Brain microvascular endothelial cell (primary cell): ENCODE data around the gene TUBB3.

Experiments
- DNase-seq: peaks from one replicate; pipeline ENCODE4 v3.0.0-alpha.2; 2020
- H3K27ac ChIP-seq: fragments of 250-450 bp; sonication (Bioruptor Pico); 2 replicates; pipeline ENCODE4 v1.5.1; 2020; ENCODE audit warnings: mild to moderate bottlenecking, moderate library complexity
- H3K27me3 ChIP-seq: fragments of 250-450 bp; sonication (Bioruptor Pico); replicated peaks from 2 replicates; pipeline ENCODE4 v1.5.1; 2020; ENCODE audit warnings: mild to moderate bottlenecking
- H3K36me3 ChIP-seq: fragments of 250-450 bp; sonication (Bioruptor Pico); replicated peaks from 2 replicates; pipeline ENCODE4 v1.5.1; 2020; ENCODE audit warnings: mild to moderate bottlenecking
- H3K4me3 ChIP-seq: 2 replicates; pipeline ENCODE4 v1.5.1; 2011; ENCODE audit warnings: low read depth, mild to moderate bottlenecking, control low read depth, low read length, moderate library complexity
- in situ Hi-C: cut with HindIII; loops from 2 replicates; pipeline ENCODE4 v1.10.0; 2017; ENCODE audit warnings: low sequenced_read_pairs, low pct_ligation_motif_present
- TF ChIP-seq, protein P1 (sequence below): IDR thresholded peaks from 2 replicates; pipeline ENCODE4 v1.5.1; 2011; ENCODE audit warnings: low read depth, mild to moderate bottlenecking, moderate library complexity, low read length, control low read depth, inconsistent platforms; ENCODE audit errors: missing control alignments

Gene TUBB3

DNA sequence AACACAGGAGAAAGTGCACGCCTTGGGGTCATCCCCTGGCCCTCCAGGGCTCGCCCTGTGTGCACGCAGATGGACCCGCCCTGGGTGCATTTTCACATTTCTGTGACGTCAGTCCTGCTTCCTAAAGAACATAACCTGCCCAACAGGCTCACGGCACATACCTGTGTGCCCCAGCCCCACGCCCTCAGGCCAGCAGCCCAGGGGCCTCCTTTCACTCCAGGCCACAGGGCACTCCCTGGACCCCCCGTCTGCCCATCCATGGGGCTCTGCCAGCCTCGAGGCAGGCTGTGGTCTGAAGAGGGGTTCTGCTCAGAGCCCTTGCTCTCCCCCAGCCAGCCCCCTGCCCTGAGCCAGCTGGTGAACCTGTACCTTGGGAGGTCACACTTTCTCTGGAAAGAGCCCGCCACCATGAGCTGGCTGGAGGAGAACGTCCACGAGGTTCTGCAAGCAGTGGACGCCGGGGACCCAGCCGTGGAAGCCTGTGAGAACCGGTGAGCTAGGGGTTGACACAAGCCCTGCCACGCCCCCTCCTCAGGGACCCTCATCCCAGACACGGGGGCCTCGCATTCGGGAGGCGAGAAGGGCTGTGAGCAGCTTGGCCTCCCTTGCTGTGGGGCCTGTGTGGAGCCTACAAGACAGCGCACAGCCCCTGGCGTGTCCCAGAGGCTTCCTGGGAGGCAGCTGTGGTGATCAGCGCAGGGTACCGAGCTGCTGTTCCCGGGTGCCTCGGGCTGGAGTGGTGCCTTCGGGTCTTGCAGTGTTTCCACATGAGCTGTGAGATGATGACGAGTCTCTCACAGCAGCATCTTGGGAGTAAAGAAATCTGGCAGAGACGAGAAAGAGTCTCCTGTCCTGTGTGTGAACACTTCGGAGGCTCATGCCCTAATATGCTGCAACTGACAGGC is 18.3 kb upstream of the TUBB3 start:
- TF ChIP-seq, protein P1, sequence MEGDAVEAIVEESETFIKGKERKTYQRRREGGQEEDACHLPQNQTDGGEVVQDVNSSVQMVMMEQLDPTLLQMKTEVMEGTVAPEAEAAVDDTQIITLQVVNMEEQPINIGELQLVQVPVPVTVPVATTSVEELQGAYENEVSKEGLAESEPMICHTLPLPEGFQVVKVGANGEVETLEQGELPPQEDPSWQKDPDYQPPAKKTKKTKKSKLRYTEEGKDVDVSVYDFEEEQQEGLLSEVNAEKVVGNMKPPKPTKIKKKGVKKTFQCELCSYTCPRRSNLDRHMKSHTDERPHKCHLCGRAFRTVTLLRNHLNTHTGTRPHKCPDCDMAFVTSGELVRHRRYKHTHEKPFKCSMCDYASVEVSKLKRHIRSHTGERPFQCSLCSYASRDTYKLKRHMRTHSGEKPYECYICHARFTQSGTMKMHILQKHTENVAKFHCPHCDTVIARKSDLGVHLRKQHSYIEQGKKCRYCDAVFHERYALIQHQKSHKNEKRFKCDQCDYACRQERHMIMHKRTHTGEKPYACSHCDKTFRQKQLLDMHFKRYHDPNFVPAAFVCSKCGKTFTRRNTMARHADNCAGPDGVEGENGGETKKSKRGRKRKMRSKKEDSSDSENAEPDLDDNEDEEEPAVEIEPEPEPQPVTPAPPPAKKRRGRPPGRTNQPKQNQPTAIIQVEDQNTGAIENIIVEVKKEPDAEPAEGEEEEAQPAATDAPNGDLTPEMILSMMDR, result no peak
- H3K36me3 ChIP-seq, result peaks cover 65% of the 10 kb centered on the region
- H3K27ac ChIP-seq, result no peak overlapping the region
- DNase-seq, result no peak
- H3K27me3 ChIP-seq, result no peaks in the 10 kb centered on the region
- in situ Hi-C loops, result no loop called here
- no peak overlapping the region for H3K4me3 ChIP-seq

DNA sequence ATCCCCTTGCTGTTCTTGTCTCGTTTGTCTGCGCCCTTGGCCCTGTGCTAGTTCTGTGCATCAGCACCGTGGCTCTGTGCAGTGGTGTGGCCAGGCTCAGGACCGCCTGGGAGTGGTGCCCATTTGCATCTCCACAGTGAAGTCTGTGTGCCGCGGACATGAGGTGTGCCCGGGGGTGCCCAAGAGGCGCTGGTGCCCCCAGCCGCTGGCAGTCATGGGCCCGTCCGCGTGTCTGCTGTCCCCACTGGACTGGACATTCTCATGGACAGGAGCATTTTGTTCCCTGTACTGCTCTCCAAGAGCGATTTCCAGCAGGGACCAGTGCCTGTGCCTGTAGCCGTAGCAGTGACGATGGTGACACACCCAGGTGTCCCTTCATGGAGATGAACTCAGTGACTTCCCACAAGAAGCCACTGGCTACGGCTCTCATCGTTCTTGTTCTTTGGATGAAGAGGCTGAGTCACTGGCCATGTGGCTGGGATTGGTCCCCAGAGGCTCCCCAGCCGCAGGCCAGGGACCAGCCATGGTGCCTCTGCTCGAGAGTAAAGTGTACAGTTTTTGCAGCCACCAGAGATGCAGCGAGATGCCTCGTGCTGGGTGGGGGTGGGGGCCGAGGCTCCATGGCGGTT is 17.5 kb upstream of the TUBB3 start:
- no peak overlapping the region for H3K27ac ChIP-seq
- no peak overlapping the region for H3K4me3 ChIP-seq
- no peaks in the 10 kb centered on the region for H3K27me3 ChIP-seq
- H3K36me3 ChIP-seq, result peaks cover 68% of the 10 kb centered on the region
- no peak for DNase-seq
- in situ Hi-C loops, result no loop called here
- TF ChIP-seq, protein P1, result no peak

DNA sequence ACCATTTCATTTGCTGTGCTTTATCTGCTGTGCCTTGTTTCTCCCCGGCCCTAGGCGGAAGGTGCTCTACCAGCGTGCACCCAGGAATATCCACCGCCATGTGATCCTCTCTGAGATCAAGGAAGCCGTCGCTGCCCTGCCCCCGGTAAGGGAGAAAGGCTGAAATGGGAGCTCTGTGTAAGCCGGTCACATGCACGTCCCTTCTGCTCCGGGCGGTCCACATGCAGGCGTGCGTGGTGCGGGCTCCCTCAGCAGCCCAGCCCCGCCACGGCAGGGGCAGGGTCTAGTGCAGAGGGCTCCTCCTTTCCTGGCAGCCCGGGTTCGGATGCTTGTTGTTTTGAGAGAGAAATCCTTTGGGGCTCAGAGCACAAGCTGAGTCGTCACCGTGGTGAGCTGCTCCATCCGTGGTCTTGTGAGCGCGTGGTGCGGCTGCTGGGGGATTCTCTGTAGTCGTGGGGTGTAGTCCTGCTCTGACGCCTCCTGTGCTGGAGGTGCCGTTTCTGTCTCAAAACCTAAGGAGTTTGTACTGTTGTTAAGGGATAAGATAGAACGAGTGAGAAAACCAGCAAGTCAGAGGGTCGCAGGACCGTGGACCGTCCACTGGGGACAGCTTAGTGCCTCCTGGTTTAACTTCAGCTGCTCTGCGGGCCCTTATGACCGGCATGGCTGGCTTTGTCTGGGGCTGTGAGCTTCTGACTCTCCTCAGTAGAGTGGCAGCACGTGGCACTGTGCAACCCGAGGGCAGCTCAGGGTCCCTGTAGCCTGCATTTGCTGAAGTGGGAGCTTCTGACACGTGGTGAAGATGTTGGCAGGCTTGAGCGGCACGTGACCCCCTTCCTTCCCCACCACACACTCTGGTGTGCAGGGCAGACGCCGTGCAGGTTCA is 16.8 kb upstream of the TUBB3 start:
- H3K27ac ChIP-seq, result no peak overlapping the region
- in situ Hi-C loops, result no loop called here
- no peak for DNase-seq
- TF ChIP-seq, protein P1, result no peak
- H3K4me3 ChIP-seq, result no peak overlapping the region
- peaks cover 70% of the 10 kb centered on the region for H3K36me3 ChIP-seq
- no peaks in the 10 kb centered on the region for H3K27me3 ChIP-seq

GRCh38 chr16:89907055-89907814 is 15.9 kb upstream of the TUBB3 start:
- TF ChIP-seq, protein P1, result no peak
- Histone ChIP-seq H3K27ac (no peak overlapping the region), H3K27me3 (no peaks in the 10 kb centered on the region), H3K36me3 (peaks cover 77% of the 10 kb centered on the region), H3K4me3 (no peak overlapping the region)
- in situ Hi-C loops, result no loop called here
- DNase-seq, result no peak

DNA sequence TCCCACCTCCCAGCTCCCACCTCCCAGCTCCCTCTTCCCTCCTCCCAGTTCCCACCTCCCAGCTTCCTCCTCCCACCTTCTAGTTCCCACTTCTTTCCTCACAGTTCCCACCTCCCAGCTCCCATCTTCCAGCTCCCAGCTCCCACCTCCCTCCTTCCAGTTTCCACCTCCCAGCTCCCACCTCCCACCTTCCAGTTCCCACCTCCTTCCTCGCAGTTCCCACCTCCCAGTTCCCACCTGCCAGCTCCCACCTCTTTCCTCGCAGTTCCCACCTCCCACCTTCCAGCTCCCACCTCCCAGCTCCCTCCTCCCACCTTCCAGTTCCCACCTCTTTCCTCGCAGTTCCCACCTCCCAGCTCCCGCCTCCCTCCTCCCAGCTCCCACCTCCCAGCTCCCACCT is 14.9 kb upstream of the TUBB3 start:
- Histone ChIP-seq H3K27ac (no peak overlapping the region), H3K36me3 (peaks cover 78% of the 10 kb centered on the region), H3K27me3 (no peaks in the 10 kb centered on the region), H3K4me3 (no peak overlapping the region)
- TF ChIP-seq, protein P1, result no peak
- DNase-seq, result no peak
- in situ Hi-C loops, result no loop called here
